GM19193 (cell line): ENCODE results near the gene NLRP9.

Experiments
- POLR2A ChIP-seq: IDR thresholded peaks from 4 replicates; pipeline ENCODE4 v1.6.1; 2011; ENCODE audit not compliant: insufficient read depth, insufficient read length; ENCODE audit errors: extremely low read depth

Gene NLRP9

GRCh38 chr19:55680339-55681130 is 57.7 kb downstream of the NLRP9 start:
- no peak for TF ChIP-seq POLR2A

- TF ChIP-seq POLR2A: peak; percentile 6
Observed at GRCh38 chr19:55679343-55680257, 58.6 kb downstream of the NLRP9 start.

GRCh38 chr19:55678121-55678671 is 60.0 kb downstream of the NLRP9 start:
- peak; percentile 54 for TF ChIP-seq POLR2A

GRCh38 chr19:55677572-55678028 is 60.6 kb downstream of the NLRP9 start:
- no peak for TF ChIP-seq POLR2A

- no peak for TF ChIP-seq POLR2A
Observed at GRCh38 chr19:55676889-55677505, 61.2 kb downstream of the NLRP9 start.

GRCh38 chr19:55676383-55676782 is 61.8 kb downstream of the NLRP9 start:
- TF ChIP-seq POLR2A: no peak

- TF ChIP-seq POLR2A: no peak
Observed at GRCh38 chr19:55675661-55676354, 62.4 kb downstream of the NLRP9 start.

GRCh38 chr19:55674841-55675660 is 63.2 kb downstream of the NLRP9 start, which contains the start of gene EPN1:
EPN1 (plus strand) TSS chr19:55675226; CDS start chr19:55678628, 3,402 bp downstream.
- TF ChIP-seq POLR2A: peak; percentile 68

- no peak for TF ChIP-seq POLR2A
Observed at GRCh38 chr19:55674459-55674840, 63.8 kb downstream of the NLRP9 start.

- no peak for TF ChIP-seq POLR2A
Observed at GRCh38 chr19:55673889-55674288, 64.3 kb downstream of the NLRP9 start.

- no peak for TF ChIP-seq POLR2A
Observed at GRCh38 chr19:55673465-55673864, 64.7 kb downstream of the NLRP9 start.

- no peak for TF ChIP-seq POLR2A
Observed at GRCh38 chr19:55672418-55672817, 65.8 kb downstream of the NLRP9 start.

- TF ChIP-seq POLR2A: no peak
Observed at GRCh38 chr19:55671054-55671378, 67.2 kb downstream of the NLRP9 start.
